DLD1 (cell line): Measurements from ENCODE around the gene SREBF1.

ENCODE experiments used
- in situ Hi-C: cut with HindIII; loops from 2 replicates; pipeline ENCODE4 v1.10.0; 2017; ENCODE audit warnings: low sequenced_read_pairs

The SREBF1 gene

DNA sequence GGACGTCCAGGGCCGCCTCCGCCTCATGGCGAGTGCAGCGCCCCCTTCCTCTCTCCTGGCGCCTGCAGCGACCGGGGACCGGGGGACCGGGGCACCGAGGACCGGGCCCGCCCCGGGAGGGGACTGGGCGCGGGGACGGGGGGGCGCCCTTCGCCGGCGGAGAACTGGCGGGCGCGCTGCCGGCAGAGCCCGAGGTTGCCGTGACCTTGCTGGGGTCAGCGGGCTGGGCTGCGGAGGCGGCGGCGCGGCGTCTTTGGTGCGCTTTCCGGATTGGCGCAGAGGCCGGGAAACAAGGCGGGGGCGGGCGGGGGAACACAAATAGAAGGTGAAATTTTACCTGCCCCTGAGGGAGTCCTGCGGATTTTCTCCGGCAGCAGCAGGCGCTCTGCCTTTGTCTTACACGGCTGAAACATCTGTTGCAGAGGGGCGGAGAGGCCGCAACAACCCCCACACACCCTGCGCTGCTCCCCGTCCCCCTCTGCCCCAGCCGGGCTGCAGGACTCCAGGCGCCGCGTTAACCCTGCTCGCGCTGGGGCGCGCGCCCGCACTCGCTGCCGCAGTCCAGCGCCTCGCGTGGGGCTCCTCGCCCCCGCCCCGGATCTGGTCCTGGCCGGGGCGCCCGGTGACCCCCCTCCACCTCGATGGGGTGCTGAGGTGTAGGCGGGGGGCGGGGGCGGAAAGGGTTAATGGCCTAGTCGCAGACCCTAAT lies 53.5 kb downstream of the SREBF1 start:
- in situ Hi-C loops = no loop called here

DNA sequence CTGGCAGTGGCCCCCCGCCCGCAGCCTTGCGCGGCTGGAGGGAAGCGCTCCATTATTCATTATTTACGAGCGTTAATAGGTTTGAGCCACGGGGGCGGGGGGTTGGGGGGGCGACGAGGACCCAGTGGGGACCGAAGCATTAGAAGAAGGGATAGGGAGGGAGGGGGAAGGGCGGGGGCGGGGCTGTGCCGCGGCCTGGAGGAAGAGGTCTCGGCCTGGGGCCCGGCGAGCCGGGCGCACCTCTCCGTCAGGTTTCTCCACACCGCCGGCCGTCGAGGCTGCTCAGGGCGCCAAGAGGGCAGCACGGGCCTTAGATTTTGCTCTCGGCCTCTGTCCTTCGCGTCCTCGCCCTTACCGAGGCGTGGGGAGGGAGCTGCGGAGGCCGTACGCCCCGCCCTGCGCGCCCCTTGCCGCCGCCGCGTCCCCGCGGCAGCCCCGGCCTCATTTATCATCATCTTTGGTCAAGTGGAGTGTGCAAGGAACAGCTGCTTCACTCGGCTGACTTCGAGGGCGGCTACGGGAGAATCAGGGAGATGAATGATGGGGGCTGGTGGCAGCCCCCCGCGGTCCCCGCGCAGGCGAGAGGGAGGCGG lies 54.2 kb downstream of the SREBF1 start:
- in situ Hi-C loops = no loop called here

DNA sequence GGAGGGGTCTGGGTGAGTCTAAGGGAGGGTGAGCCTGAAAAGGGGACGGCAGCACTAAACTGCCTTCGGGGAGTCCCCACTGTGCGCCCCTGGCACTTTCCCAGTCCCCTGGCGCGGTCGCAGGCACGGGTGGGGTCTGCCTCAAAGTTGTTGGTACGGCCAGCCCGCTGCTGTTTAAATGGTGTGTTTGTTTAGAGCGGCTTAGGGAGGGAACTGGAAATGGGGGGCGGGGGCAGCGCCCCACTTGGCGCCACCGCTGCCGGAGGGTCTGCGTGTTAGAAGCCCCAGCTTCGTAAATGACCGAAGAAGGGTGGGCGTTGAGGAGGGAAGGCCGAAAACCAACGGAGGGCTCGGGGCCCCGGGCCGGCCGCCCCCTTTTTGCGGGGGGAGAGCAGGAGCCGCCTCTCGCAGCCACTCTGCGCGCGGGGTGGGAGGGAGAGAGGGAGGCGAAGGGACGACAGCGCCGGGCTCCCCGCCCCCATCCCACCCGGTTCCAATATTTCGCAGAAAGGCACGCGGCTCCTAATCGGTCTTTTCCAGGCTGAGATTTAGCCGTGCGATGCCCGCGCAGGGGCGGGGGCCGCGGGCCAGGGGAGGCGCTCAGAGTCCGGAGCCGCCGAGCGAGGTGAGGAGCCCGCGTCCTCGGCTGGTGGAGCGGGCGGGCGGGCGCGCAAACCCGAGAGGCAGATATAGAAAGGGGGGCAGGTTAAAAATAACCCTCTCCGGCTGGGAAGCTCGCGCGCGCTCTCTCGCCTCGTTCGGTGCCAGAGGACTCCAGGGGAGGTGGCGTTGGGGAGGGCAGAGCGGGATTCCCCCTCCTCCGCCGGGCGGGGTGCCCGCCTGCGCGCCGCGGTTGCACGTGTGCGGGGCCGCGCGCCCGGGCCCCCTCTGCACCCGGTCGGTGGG lies 54.9 kb downstream of the SREBF1 start:
- in situ Hi-C loops = no loop called here

DNA sequence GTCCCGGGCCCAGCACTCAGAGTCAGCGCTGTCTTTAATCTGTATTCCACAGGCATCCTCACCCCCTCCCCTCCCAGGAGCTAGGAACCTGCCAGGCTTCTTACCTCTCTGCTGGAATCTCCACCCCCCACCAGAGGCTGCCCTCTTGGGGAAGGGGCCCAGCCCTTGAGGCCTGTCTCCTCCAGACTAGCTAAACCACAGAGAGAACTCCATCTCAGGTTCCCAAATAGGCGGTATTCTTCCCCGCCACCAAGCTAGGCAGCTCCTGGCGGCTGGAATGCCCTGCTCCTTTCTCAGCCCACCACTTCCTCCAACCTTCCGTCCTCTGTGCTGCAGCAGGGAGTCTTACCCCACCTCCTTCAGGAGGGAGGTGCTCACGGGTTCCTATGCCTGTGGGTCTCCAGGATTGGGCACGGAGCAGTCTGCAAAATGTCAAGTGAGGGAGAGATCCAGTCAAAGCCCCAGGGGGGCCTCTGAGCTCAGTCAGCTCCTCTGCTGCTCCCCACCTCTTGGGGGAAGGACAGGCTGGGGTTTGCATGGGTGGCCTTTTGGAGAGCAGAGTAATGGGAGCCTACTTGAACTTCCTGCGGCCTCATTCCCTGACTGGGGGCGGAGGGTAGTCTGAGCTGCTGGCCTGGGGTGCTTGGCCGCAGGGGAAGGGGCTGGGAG lies 55.7 kb downstream of the SREBF1 start:
- in situ Hi-C loops = no loop called here

DNA sequence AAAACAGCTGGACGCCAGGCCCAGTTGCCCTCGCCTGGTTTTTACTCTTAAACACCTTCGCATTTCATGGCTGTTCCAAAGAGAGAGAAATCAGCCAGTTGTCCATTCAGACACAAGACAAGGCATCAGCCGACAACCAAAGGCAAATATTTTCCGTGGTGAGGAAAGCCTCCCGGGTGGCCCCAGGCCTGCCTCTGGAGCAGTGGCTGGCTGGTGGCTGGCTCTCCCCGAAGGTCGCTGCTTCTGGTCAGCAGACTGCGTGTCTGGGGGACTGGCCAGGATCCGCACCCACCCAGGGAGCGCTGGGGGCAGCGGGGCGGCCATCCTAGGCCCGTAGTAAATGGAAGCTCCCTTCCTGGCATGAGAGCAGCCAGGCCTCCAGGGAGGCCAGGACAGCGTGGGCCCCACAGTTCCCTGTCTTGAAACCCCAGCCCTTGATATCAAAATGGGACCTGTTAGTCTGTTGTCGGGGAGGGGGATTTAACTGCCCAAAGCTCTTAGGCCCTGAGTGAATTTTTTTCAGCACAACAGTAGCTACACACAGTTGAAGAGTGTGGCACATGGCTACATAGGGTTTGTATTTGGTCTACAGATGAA lies 57.7 kb downstream of the SREBF1 start:
- in situ Hi-C loops = no loop called here

DNA sequence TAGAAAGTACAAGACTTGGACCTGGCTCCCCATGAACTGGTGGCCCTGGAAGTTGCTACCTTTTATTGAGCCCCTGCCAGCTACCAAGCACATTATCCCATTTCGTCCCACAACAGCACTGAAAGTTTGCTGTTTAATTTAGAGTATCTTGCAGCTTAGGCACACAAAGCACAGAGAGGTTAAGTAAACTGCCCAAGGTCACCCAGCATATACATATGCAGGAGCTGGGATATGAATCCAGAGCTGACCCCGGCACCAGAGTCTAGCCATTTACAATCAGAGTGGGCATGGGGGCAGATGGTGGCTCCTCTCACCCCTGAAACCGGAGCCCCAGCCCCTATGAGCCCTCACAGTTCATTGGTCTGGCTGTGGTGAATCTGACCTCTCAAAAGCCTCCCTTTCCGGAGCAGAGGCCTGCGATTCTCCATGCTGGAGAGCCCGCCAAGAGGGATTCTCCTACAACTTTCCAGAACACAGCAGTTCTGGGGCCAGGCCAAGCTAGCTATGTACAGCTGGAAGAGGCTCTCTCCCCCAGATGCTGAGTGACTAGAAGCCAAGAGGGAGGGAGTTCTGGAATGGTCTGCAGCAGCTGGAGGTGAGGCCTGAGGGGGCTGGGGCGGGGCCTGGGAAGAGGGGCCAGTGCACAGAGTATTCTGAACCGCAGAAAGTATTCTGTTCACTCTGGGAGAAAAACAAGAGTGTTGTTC lies 58.3 kb downstream of the SREBF1 start:
- in situ Hi-C loops = no loop called here

DNA sequence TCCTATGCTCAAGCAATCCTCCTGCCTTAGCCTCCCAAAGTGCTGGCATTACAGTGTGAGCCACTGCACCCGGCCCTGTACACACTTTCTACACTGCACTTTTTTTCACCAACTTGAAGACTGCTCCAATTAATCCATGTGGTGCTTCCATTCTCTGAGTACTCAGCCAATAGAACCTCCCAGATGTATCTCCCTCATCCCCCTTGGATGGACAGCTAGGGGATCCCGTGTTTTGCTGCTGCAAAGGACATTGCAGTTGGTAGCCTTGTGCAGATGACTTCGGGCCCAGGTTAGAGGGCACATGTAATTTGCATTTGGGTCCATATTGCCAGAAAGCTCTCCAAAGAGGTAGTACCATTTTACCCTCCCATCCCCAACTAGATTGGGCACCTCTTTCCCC lies 59.9 kb downstream of the SREBF1 start:
- in situ Hi-C loops = no loop called here

DNA sequence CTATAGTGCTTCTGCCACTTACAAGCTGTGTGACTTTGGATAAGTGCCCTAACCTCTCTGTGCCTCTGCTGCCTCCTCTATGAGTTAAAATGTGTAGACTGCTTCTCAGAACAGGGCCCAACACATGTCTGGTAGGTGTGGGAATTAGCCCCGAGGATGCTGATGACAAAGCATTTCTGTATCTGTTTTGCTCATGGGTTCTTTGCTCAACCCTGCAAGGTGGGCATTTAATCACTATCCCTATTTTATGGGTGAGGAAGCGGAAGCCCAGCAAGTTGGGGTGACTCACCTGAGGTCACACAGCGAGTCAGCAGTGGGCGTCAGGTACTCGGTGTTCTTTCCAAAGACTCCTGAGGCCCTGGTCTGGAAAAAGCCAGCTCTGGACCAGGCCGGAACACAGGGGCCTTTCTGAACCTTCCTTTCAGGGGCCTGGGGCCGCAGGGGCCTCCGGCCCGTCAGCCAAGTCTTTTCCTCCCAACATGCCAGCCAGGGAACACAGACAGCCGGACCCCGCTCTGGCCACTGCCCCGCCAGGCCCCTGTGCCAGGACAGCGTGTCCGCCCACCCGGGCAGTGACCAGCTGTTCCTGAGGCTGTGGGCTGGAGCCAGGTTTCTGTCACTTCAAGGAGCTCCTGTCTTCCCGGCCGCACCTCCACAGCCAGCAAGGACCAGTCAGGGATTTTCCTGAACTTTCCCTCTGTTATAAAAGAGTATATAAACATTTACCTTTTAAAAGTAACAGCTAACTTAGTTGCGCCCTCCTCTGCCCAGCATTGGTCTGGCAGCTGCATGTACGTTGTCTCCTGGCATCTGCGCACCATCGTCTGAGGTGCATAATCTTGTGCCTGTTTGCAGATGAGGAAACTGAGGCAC lies 62.5 kb downstream of the SREBF1 start:
- in situ Hi-C loops = no loop called here

DNA sequence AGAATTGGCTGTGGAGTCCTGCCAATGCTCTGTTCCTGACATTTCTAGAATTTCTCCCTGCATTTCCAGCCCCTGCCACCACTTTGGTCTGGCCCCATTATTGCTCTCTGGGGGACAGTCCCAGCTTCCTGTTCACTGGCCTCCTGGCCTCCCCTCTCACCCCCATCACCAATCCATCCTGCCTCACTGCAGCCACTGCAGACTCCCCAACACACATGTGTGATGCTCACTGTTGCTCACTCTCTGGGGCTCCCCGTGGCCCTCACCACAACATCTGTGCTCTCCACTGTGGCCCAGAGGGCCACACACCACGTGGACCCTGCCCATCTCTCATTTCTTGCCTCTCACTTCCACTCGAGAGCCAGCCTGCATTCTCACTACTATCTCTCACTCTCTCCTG lies 64.6 kb downstream of the SREBF1 start:
- in situ Hi-C loops = no loop called here

DNA sequence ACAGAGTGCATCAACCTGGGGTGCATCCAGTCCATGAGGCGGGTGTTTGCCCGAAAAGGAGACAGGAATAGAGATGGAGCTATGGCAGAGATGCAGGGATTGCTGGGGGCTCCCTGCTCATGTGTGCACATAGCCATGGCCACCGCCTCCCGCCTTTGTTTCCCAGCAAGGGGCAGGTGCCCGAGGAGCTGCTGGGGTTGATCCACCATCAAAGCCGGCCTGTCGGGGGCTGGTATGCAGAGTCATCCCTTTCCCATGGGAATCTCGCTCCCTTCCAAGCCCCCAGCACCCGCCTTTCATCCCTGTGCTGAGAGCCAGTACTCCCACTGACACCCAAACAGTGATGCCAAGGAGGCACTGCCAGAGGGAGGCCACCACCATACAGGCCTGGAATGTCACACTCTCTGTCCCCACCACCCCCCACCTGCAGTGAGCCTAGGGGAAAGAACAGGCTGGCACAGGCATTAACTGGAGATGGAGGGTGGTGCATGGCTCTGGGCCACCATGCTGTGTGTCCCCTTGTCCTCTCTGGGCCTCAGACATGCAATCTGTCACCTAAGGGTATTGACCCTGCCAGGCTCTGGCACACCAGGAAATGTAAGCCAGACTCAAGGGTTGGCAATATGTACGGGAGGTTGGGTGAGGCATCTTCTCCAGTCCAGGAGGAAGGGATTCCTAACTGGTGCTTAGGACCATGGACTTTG lies 65.1 kb downstream of the SREBF1 start:
- in situ Hi-C loops = no loop called here

DNA sequence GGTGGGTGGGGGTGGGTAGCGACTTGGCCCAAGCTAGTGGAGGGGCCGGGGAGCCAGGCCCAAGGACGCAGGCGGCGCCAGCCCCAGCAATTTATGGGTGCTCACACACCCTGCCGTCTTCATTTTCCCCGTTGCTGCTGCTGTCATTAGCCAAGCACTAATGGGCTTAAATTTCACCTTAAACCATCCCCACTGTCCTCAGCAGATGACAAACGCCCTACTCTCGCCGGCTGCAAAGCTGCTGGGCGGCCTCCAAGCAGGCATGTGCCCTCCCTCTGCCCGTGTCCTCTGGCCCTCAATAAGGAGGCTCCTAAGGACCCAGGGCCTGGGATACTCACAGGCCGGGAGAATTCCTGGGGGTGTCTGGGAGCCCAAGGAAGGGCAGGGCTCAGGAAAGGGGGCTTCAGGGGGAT lies 66.1 kb downstream of the SREBF1 start:
- in situ Hi-C loops = no loop called here

DNA sequence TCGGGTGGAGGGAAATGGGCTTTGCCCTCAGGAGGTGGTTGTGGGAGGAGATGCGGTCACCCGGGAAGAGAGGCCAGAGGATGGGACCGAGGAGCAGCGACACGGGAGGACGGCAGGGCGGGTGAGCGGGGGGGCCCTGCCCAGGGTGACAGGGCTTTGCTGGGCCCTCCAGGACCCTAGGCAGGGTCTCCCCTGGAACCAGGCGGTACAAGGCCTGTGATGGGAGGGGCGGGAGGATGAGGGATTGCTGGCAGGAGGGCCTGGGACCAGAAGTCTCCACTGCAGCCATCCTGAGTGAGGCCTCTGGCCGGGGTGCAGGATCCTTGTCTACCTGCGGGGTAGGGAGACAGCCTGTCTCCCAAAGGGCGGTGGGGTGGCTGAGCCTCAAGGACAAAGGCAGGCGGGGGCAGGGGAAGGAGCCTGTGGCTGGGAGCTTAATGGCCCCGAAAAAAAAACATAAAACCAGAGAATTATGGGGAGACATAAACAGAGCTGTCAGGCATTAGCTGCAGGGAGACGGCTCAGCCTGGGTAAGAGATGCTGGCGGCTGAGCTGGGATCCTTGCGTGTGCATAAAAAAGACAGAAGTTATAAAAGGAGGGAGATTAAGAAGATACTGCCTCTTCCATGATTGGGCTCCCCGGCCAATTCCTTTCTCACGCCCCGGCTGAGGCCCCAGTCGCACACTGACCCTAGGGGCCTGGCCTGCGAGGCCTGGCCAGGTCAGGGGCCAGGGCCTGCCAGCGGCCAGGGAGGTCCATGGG lies 66.7 kb downstream of the SREBF1 start:
- in situ Hi-C loops = no loop called here

DNA sequence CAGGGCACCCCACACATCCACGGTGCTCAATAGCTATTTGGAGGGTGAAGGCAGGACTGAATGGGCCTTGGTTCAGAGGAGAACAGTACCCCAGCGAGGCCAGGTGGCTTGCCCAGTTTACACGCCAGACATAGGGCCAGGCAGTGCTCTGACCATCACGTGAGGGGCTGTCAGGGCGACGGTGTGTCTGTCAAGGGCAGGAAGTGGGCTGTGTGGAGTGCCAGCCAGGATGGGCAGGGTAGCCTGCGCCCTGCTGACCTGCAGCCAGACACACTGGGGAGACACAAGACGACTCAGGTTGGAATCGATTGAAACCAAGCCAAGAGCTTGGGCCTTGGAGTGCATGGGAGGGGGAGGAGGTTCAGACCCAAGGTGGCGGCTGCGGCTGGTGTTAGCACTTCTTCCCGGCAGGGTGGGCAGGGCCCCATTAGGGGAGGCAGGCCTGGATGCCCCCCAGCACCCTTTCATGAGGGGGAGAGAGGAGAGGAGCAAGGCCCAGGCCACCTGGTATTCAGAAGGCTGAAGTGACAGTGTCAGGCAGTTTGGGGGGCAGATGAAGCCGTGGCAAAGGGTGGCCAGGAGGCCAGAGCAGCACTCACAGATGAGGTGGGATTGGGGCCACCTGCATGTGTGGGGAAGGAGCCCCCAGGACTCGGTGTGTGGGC lies 68.2 kb downstream of the SREBF1 start:
- in situ Hi-C loops = no loop called here

DNA sequence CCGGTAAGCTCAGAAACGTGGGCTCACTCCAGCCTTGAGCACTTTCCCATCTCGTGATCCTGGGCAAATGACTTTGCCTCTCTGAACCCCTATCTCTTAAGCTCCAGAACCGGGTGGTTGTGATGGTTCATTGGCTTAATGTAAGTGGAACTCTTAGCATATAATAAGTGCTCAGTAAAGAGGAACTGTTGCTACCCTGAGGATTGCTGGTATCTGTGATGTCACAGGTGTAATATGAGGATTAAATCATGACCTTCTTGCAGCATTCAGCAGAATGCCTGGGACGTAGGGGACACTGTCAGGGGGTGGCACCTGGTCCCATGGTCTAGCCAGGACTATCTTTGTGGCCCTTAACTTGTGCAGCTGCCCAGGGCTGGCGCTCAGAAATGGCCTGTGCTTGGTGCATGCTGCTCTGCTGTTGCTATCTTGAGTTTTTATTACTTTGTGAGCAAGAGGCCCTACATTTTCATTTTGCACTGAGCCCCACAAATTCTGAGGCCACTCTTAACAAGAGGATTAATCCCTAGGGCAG lies 68.8 kb downstream of the SREBF1 start:
- in situ Hi-C loops = no loop called here

DNA sequence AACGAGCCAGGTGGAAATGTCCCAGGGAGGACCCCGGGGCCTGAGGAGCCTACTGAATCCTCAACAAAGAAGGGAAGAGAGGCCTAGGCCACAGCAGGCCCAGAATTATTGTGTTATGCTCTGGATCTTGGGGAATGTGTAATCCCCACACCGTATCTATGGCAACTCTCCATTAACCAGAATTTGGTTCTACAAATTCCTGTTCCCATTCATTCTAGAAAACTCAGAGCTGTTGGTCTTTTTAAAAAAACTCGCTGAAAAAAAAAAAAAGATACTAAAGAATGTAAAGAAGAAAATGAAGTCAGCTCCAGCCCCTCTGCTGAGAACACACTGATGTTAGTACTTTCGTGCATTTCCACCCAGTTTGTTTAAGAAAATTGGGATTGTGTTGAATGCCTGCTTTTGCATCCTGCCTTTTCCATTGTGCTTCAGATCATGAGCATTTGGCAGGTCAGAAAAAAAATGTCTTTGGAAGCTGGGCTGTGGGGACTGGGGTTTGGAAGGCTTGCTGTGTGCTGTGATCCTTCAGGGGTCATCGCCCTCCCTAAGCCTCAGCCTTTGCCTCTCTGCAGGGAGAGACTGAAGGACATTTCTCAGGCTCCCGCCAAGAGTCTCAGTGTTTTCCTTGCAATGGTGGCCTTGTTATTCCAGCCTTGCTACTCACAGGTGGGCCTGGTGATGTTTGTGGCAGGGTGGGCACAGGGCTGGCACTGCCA lies 69.5 kb downstream of the SREBF1 start:
- in situ Hi-C loops = no loop called here

DNA sequence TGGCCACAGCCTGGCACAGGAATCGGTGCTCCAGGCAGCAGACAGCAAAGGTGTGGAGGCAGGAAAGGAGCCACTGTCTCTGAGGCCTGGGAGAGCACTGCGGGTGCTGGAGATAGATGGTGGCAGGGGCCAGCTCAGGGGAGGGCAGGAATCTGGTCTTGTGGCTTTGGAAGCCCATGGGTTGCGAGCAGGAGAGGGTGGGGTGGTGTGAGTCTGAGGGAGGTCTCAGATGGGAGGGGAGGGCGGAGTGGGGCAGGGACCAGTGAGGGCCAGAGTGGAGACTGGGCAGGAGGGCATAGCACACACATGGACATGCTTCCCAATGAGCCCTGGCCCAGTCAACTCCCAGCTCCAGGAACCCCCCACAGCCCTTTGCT lies 70.1 kb downstream of the SREBF1 start:
- in situ Hi-C loops = no loop called here
